Measurements from ENCODE around the gene SPNS2. TPM values are rescaled to one million over a fixed set of nuclear protein-coding genes. Genes with fewer than 3 reads are reported as not detected.

The SPNS2 gene
- total RNA-seq, 1 donor from 2014 or later = 0.38 TPM

DNA sequence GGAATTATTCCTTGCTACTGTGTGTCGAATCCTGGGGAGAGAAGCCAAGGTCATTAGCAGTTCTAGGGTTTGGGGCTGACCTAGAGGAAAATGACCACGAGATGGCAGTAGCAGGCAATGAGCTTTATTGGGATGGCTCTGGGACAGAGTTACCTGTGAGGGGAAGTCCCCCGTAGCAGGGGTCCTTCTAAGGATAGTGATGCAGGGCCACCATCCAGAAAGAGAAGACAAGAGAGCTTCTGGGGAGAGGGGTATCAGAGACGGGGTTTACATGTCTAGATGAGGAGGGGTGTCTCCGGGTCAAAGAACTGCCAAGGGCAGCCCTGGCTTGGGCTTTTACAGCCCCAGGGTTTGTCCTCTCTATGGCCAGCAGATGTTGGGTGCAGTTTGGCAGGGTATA is 68.1 kb downstream of the SPNS2 start:
- peak; percentile 62 for ATAC-seq (ENCODE audit: low read depth)
- POLR2A ChIA-PET = interaction anchor here (0.6 to 1.4 kb wide), 3 partner anchors 12 to 322 kb away, joined by 4 to 7 read pairs (median 5); partner anchors contain the start of gene MYBBP1A

DNA sequence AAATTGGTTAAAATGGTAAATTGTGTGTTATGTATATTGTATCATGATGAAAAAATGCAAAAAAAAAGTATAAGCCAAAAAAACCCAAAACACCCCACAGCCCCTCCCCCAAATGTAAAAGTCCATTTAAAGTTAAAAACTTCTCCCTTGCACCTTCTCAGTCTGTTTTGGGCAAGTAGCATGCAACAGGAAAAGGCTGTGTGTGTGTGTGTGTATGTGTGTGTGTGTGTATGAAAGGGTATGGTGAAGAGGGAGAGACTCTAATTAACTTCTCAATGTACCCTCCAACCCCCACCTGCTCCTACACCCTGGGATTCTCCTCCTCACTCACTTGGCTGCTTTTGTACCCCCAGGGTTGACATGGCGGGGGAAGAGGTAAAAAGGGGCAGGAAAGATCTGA is 70.9 kb downstream of the SPNS2 start:
- no peaks in the 10 kb centered on the region for H3K9me3 Mint-ChIP-seq
- ChIA-PET CTCF (interaction anchor here (0.6 kb wide), 1 partner anchor 319 kb away, joined by 4 read pairs; no protein-coding TSS in a partner anchor), POLR2A (interaction anchor here (0.6 to 1.0 kb wide), 2 partner anchors 14 to 426 kb away, joined by 3 to 4 read pairs; partner anchors contain the start of gene MYBBP1A)
- TF ChIP-seq, protein P1, sequence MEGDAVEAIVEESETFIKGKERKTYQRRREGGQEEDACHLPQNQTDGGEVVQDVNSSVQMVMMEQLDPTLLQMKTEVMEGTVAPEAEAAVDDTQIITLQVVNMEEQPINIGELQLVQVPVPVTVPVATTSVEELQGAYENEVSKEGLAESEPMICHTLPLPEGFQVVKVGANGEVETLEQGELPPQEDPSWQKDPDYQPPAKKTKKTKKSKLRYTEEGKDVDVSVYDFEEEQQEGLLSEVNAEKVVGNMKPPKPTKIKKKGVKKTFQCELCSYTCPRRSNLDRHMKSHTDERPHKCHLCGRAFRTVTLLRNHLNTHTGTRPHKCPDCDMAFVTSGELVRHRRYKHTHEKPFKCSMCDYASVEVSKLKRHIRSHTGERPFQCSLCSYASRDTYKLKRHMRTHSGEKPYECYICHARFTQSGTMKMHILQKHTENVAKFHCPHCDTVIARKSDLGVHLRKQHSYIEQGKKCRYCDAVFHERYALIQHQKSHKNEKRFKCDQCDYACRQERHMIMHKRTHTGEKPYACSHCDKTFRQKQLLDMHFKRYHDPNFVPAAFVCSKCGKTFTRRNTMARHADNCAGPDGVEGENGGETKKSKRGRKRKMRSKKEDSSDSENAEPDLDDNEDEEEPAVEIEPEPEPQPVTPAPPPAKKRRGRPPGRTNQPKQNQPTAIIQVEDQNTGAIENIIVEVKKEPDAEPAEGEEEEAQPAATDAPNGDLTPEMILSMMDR (IDR thresholded peaks at IDR 0.05) = no peak
- no peak overlapping the region for H3K4me3 Mint-ChIP-seq
- ATAC-seq (ENCODE audit: low read depth) = no peak
- no peak for DNase-seq
- peaks cover 5% of the 10 kb centered on the region for H3K27me3 Mint-ChIP-seq
- no peaks in the 10 kb centered on the region for H3K36me3 Mint-ChIP-seq (ENCODE audit: low read depth)
- intact Hi-C loops (cut with micrococcal nuclease) = loop anchor here (5.0 kb wide), 1 partner anchor 333 kb away; the partner anchor contains the start of gene CHRNE
- no peak overlapping the region for H3K27ac Mint-ChIP-seq
- peaks cover 14% of the 10 kb centered on the region for H3K4me1 Mint-ChIP-seq

More for the DNA sequence above, 68.1 kb downstream of the SPNS2 start:
- Mint-ChIP-seq H3K27me3 (peaks cover 4% of the 10 kb centered on the region), H3K4me3 (no peak overlapping the region), H3K9me3 (no peaks in the 10 kb centered on the region), H3K36me3 (ENCODE audit: low read depth) (no peaks in the 10 kb centered on the region), H3K27ac (no peak overlapping the region), H3K4me1 (peaks cover 16% of the 10 kb centered on the region)
- intact Hi-C loops (cut with micrococcal nuclease) = loop anchor here (1.0 to 5.0 kb wide), 5 partner anchors 60 to 336 kb away; partner anchors contain the start of gene CHRNE
- TF ChIP-seq, protein P1 (IDR thresholded peaks at IDR 0.05) = no peak
- CTCF ChIA-PET = interaction anchor here (0.6 to 2.8 kb wide), 23 partner anchors 10 to 401 kb away, joined by 3 to 25 read pairs (median 4); partner anchors contain the start of genes C17orf107, MYBBP1A, SMTNL2 and SPAG7
- no peak for DNase-seq

DNA sequence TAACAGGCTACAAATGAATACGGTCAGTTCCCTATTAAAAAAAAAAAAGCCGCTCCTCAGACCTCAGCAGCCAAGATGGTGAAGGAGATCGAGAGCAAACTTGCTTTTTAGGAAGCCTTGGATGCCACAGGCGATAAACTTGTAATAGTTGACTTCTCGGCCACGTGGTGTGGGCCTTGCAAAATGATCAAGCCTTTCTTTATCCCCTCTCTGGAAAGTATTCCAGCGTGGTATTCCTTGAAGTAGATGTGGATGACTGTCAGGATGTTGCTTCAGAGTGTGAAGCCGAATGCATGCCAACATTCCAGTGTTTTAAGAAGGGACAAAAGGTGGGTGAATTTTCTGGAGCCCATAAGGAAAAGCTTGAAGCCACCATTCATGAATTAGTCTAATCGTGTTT is 73.5 kb downstream of the SPNS2 start:
- Mint-ChIP-seq H3K36me3 (ENCODE audit: low read depth) (no peaks in the 10 kb centered on the region), H3K9me3 (no peaks in the 10 kb centered on the region), H3K4me3 (no peak overlapping the region), H3K4me1 (peaks cover 7% of the 10 kb centered on the region), H3K27me3 (peaks cover 4% of the 10 kb centered on the region), H3K27ac (no peak overlapping the region)
- intact Hi-C loops (cut with micrococcal nuclease) = no loop called here
- no peak for DNase-seq
- POLR2A ChIA-PET = no interaction called here
- TF ChIP-seq, protein P1 (IDR thresholded peaks at IDR 0.05) = no peak
- ATAC-seq (ENCODE audit: low read depth) = no peak
- CTCF ChIA-PET = no interaction called here

DNA sequence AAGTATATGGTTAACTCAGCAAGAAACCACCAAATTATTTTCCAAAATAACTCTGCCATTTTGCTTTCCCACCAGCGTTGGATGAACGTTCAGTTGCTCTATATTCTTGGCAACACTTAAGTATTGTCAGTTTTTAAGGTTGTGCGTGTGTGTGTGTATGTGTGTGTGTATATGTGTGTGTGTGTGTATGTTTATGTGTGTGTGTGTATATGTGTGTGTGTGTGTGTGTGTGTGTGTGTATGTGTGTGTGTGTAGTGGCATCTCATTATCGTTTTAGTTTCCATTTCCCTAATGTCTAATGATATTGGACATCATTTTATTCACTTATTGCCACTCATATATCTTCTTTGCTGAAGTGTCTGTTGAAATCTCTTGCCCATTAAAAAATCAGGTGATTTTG is 74.4 kb downstream of the SPNS2 start:
- POLR2A ChIA-PET = no interaction called here
- CTCF ChIA-PET = no interaction called here
- no peak for ATAC-seq (ENCODE audit: low read depth)

DNA sequence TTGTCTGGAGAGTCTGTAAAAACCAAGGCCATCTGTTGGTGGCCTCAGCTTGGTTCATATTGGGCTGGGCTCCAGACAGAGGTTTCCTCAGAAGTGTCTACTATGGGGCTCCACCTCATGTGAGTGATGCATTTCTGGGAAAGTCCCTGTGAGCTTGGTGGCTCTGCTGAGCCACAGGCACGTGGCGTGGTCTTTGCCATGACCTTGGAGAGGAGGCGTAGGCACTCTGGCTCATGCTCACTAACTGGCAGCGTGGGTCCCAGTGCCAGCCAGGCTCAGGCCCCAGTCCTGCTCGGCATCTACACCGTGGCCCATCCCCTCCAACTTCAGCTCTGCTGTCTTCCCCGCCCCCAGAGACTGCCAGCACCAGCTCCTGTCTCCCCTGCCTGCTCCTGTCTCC is 75.0 kb downstream of the SPNS2 start:
- CTCF ChIA-PET = interaction anchor here (0.7 to 1.3 kb wide), 3 partner anchors 8 to 59 kb away, joined by 3 read pairs; no protein-coding TSS in a partner anchor
- Mint-ChIP-seq H3K9me3 (no peaks in the 10 kb centered on the region), H3K4me1 (peaks cover 7% of the 10 kb centered on the region), H3K36me3 (ENCODE audit: low read depth) (no peaks in the 10 kb centered on the region), H3K4me3 (no peak overlapping the region), H3K27me3 (peaks cover 4% of the 10 kb centered on the region), H3K27ac (no peak overlapping the region)
- DNase-seq = no peak
- ATAC-seq (ENCODE audit: low read depth) = peak; percentile 81
- intact Hi-C loops (cut with micrococcal nuclease) = no loop called here
- TF ChIP-seq, protein P1 (IDR thresholded peaks at IDR 0.05) = no peak
- POLR2A ChIA-PET = interaction anchor here (0.8 kb wide), 1 partner anchor 727 kb away, joined by 7 read pairs; the partner anchor contains the start of gene NCBP3

More for the DNA sequence above, 74.4 kb downstream of the SPNS2 start:
- Mint-ChIP-seq H3K4me3 (no peak overlapping the region), H3K4me1 (peaks cover 7% of the 10 kb centered on the region), H3K27me3 (peaks cover 4% of the 10 kb centered on the region), H3K27ac (no peak overlapping the region), H3K36me3 (ENCODE audit: low read depth) (no peaks in the 10 kb centered on the region), H3K9me3 (no peaks in the 10 kb centered on the region)
- no peak for DNase-seq
- intact Hi-C loops (cut with micrococcal nuclease) = no loop called here
- TF ChIP-seq, protein P1 (IDR thresholded peaks at IDR 0.05) = no peak
